ENCODE results near the gene ZNF14. TPM values are rescaled to one million over a fixed set of nuclear protein-coding genes. Genes with fewer than 3 reads are reported as not detected.

ZNF14 gene
- total and polyA plus RNA-seq, 9 of the 15 experiments (the other 6 are each of a cell fraction or from before 2014, with no cell fraction given) = 1.9 to 7.0 (median 4.0) TPM

DNA sequence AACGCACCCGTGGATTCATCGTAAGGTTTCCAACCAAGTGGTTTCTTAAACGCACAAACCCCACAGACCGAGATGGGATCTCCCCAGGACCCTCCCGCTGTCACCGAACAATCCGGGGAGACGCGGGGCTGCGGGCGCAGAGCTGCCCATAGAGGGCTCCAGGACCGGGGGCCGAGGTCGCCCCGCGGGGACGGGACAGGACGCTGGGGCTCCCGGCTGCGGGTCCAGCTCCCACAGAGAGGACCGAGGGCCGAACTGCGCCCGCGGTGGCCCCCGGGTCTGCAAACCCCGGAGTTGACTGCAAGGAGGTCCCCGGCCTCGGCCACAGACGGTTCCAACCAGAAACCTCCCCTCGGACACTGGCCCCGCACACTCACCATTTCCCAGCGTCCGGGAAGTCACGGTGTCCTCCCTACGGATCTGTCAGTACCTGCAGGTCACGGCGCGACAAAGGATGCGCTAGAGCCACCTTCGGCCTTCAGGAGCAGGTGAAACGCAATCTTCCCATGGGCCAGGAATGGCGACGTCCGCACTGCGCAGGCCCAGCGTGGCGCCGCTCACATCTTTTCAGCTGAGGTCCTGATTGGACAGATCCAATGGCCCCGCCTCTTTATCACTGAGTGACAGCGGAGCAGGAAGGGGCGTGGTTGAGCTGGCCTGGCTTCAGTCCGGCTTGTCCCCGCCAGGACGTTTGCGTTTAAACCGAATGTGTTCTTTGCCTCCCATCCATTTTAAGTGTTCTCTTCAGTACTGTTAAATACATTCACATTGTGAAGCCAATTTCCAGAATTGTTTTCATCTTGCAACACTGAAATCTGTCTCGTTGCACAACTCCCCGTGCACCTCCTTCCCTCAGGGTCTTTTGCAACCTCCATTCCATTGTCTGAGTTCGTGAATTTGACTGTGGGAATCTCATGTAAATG is at the start of gene ZNF14 (continued):
- TF ChIP-seq XRCC3 (IDR thresholded peaks at IDR 0.05) (no peak), YY1 (IDR thresholded peaks at IDR 0.05; ENCODE audit: borderline replicate concordance in 1 of 3, control insufficient read depth in 1 of 3, extremely low read depth in 1 of 3, insufficient read depth in 3 of 3, insufficient read length in 1 of 3, insufficient replicate concordance in 2 of 3, low read depth in 1 of 3, low read length in 2 of 3) (peak; percentile 48 to 90 (median 80)), OTX1 (CRISPR knock-in tag; IDR thresholded peaks at IDR 0.05) (no peak), POLR2AphosphoS5 (IDR thresholded peaks at IDR 0.05; ENCODE audit: control insufficient read depth, insufficient read depth, low read depth, low read length) (peak; percentile 61; the same call in 1 of the 2 replicates), KAT2B (IDR thresholded peaks at IDR 0.05; ENCODE audit: low read depth, low read length) (no peak), HDAC6 (IDR thresholded peaks at IDR 0.05; ENCODE audit: low read depth, low read length) (no peak), POLR2G (IDR thresholded peaks at IDR 0.05; ENCODE audit: low read depth, low read length) (peak; percentile 89), TARDBP (IDR thresholded peaks at IDR 0.05) (0 out of 2 replicates have a peak, but pooled peaks have one; percentile 47), POLR2A (conservative IDR thresholded peaks at IDR 0.05) (peak; percentile 88), ARHGAP35 (IDR thresholded peaks at IDR 0.05; ENCODE audit: partially characterized antibody) (no peak), RBM25 (IDR thresholded peaks at IDR 0.05; ENCODE audit: low read depth, low read length, severe bottlenecking) (no peak), HDAC1 (IDR thresholded peaks at IDR 0.05) (peak in 1 of 2 experiments; percentile 60; a peak in 1 of 4 replicates), TBP (optimal IDR thresholded peaks at IDR 0.05; ENCODE audit: low read depth, low read length) (peak; percentile 81), ZNF79 (CRISPR knock-in tag; IDR thresholded peaks at IDR 0.05; ENCODE audit: low read depth) (no peak), CHD2 (IDR thresholded peaks at IDR 0.05; ENCODE audit: low read depth, low read length) (0 out of 2 replicates have a peak, but pooled peaks have one; percentile 21), KDM5B (IDR thresholded peaks at IDR 0.05; ENCODE audit: insufficient replicate concordance, low read depth, low read length) (peak; percentile 94), EP400 (IDR thresholded peaks at IDR 0.05) (peak; percentile 72; the same call in 1 of the 2 replicates), CBFA2T2 (conservative IDR thresholded peaks at IDR 0.05) (no peak), ZBTB7A (IDR thresholded peaks at IDR 0.05; ENCODE audit: borderline replicate concordance, control insufficient read depth, low read depth, low read length) (peak; percentile 83; the same call in 1 of the 2 replicates), ZNF408 (CRISPR knock-in tag; IDR thresholded peaks at IDR 0.05; ENCODE audit: low read depth) (no peak)
- TF ChIP-seq, protein P1, sequence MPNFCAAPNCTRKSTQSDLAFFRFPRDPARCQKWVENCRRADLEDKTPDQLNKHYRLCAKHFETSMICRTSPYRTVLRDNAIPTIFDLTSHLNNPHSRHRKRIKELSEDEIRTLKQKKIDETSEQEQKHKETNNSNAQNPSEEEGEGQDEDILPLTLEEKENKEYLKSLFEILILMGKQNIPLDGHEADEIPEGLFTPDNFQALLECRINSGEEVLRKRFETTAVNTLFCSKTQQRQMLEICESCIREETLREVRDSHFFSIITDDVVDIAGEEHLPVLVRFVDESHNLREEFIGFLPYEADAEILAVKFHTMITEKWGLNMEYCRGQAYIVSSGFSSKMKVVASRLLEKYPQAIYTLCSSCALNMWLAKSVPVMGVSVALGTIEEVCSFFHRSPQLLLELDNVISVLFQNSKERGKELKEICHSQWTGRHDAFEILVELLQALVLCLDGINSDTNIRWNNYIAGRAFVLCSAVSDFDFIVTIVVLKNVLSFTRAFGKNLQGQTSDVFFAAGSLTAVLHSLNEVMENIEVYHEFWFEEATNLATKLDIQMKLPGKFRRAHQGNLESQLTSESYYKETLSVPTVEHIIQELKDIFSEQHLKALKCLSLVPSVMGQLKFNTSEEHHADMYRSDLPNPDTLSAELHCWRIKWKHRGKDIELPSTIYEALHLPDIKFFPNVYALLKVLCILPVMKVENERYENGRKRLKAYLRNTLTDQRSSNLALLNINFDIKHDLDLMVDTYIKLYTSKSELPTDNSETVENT (CRISPR knock-in tag; IDR thresholded peaks at IDR 0.05) = peak; percentile 50; the same call in 1 of the 2 replicates
- TF ChIP-seq, protein P2, sequence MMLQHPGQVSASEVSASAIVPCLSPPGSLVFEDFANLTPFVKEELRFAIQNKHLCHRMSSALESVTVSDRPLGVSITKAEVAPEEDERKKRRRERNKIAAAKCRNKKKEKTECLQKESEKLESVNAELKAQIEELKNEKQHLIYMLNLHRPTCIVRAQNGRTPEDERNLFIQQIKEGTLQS (IDR thresholded peaks at IDR 0.05) = no peak
- TF ChIP-seq, protein P2 (CRISPR knock-in tag; conservative IDR thresholded peaks at IDR 0.05) = no peak; the same call in 1 of the 2 replicates
- TF ChIP-seq, protein P3, sequence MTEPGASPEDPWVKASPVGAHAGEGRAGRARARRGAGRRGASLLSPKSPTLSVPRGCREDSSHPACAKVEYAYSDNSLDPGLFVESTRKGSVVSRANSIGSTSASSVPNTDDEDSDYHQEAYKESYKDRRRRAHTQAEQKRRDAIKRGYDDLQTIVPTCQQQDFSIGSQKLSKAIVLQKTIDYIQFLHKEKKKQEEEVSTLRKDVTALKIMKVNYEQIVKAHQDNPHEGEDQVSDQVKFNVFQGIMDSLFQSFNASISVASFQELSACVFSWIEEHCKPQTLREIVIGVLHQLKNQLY (CRISPR knock-in tag; conservative IDR thresholded peaks at IDR 0.05) = no peak

Measured in K562 (cell line).